ENCODE results near the gene CLCN6. TPM values are rescaled to one million over a fixed set of nuclear protein-coding genes. Genes with fewer than 3 reads are reported as not detected.

The CLCN6 gene
- total and polyA plus RNA-seq, 4 donors: 16.5 to 49.3 (median 27.0) TPM

GRCh38 chr1:11837767-11838348 is 31.9 kb downstream of the CLCN6 start:
- Histone ChIP-seq H3K36me3 (ENCODE audit: control insufficient read depth, insufficient read depth, low read length) (peaks cover 96% of the 10 kb centered on the region), H3K27me3 (ENCODE audit: control insufficient read depth, insufficient read depth, low read length) (no peaks in the 10 kb centered on the region), H3K4me1 (ENCODE audit: control insufficient read depth, insufficient read depth, low read length) (peaks cover 15% of the 10 kb centered on the region), H3K4me3 (ENCODE audit: low read depth, low read length) (no peak overlapping the region), H3K27ac (ENCODE audit: low read depth, low read length) (no peak overlapping the region), H3K9me3 (ENCODE audit: control insufficient read depth, insufficient read depth, low read length) (no peaks in the 10 kb centered on the region)
- WGBS (ENCODE audit: insufficient coverage): 82% methylated on average over 9 of the region's 11 CpGs
- no peak for DNase-seq (ENCODE audit: low read depth in 4 of 6, low spot score in 6 of 6)

DNA sequence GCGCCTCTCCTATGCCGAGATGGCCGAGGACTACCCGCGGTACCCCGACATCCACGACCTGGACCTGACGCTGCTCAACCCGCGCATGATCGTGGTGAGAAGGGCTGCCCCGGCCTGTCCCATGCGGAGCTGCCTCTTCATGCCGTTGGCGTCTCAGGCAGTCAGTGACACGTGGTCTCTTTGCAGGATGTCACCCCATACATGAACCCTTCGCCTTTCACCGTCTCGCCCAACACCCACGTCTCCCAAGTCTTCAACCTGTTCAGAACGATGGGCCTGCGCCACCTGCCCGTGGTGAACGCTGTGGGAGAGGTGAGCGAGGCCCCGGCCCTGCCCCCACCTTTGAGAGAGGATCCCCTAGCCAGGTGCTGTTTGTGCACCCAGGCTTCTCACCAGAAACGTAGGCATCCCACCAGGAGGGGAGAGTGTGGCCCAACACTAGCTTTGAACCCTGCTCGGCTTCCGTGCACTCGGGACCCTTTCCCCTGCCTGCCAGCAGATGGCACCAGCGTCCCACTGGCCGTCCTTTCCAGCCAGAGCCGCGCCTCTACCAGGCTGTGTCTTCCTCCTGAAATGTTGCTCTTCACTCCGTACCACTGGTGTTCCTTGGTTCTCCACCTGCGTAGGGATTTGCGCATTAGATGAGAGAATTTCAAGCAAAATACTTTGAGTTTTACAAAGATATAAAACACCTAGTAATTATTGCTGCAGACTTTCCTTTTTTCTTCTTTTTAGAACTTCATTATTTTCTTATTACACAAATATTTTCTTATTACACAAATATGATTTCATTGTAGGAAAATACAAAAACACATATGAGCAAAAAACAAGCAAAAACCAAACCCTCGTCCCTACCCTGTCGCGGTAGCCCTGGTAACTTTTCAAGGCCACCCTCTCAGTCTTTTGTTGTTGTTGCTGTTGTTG is 32.6 kb downstream of the CLCN6 start:
- peak in 5 of 6 donors; percentile 48 to 93 (median 55) for DNase-seq (ENCODE audit: low read depth in 4 of 6, low spot score in 6 of 6)
- Histone ChIP-seq H3K36me3 (ENCODE audit: control insufficient read depth, insufficient read depth, low read length) (peaks cover 96% of the 10 kb centered on the region), H3K9me3 (ENCODE audit: control insufficient read depth, insufficient read depth, low read length) (no peaks in the 10 kb centered on the region), H3K4me1 (ENCODE audit: control insufficient read depth, insufficient read depth, low read length) (peaks cover 18% of the 10 kb centered on the region), H3K4me3 (ENCODE audit: low read depth, low read length) (no peak overlapping the region), H3K27ac (ENCODE audit: low read depth, low read length) (no peak overlapping the region), H3K27me3 (ENCODE audit: control insufficient read depth, insufficient read depth, low read length) (no peaks in the 10 kb centered on the region)
- 63% methylated on average over 32 of the region's 40 CpGs for WGBS (ENCODE audit: insufficient coverage)

DNA sequence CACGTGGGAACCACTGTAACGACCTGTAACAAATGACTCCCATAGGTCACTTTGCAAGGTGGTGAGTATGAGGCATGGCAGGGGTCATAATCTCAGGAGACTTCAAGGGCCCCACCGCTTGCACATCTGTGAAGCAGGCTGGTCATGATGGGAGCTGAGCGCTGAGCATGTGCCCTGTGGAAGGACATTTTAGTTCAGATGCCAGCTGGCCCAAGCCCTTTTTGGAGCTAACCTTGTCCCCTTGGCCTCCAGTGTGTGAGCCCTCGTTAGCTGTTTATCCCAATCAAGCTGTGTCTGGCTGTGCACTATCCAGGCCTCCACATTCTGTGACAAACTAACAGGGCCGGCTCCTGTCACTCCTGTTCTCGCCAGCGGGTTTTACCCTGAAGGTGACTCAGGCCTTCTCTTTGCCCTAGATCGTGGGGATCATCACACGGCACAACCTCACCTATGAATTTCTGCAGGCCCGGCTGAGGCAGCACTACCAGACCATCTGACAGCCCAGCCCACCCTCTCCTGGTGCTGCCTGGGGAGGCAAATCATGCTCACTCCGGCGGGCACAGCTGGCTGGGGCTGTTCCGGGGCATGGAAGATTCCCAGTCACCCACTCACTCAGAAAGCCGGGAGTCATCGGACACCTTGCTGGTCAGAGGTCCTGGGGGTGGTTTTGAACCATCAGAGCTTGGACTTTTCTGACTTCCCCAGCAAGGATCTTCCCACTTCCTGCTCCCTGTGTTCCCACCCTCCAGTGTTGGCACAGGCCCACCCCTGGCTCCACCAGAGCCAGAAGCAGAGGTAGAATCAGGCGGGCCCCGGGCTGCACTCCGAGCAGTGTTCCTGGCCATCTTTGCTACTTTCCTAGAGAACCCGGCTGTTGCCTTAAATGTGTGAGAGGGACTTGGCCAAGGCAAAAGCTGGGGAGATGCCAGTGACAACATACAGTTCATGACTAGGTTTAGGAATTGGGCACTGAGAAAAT is 34.0 kb downstream of the CLCN6 start:
- Histone ChIP-seq H3K4me3 (ENCODE audit: low read depth, low read length) (no peak overlapping the region), H3K4me1 (ENCODE audit: control insufficient read depth, insufficient read depth, low read length) (peaks cover 18% of the 10 kb centered on the region), H3K36me3 (ENCODE audit: control insufficient read depth, insufficient read depth, low read length) (peaks cover 93% of the 10 kb centered on the region), H3K27ac (ENCODE audit: low read depth, low read length) (no peak overlapping the region), H3K9me3 (ENCODE audit: control insufficient read depth, insufficient read depth, low read length) (no peaks in the 10 kb centered on the region), H3K27me3 (ENCODE audit: control insufficient read depth, insufficient read depth, low read length) (no peaks in the 10 kb centered on the region)
- WGBS (ENCODE audit: insufficient coverage): 90% methylated on average over 19 of the region's 20 CpGs
- no peak for DNase-seq (ENCODE audit: low read depth in 4 of 6, low spot score in 6 of 6)

DNA sequence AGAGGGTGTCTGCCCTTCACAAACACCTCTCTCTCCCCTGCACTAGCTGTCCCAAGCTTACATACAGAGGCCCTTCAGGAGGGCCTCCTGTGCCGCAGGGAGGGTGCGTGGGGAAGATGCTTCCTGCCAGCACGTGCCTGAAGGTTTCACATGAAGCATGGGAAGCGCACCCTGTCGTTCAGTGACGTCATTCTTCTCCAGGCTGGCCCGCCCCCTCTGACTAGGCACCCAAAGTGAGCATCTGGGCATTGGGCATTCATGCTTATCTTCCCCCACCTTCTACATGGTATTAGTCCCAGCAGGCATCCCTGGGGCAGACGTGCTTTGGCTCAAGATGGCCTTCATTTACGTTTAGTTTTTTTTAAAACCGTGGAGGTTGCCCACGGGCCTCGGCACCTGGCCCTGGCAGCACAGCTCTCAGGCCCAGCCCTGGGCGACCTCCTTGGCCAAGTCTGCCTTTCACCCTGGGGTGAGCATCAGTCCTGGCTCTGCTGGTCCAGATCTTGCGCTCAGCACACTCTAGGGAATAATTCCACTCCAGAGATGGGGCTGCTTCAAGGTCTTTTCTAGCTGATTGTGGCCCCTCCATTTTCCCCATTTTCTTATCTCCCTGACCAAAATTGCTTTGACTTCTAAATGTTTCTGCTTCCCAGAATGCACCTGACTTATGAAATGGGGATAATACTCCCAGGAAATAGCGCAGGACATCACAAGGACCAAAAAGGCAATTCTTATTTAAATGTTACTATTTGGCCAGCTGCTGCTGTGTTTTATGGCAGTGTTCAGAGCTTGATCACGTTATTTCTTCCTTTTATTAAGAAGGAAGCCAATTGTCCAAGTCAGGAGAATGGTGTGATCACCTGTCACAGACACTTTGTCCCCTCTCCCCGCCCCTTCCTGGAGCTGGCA is 35.5 kb downstream of the CLCN6 start:
- peaks cover 86% of the 10 kb centered on the region for H3K36me3 ChIP-seq (ENCODE audit: control insufficient read depth, insufficient read depth, low read length)
- 63% methylated on average over 14 of the region's 17 CpGs for WGBS (ENCODE audit: insufficient coverage)

GRCh38 chr1:11842154-11843041 is 36.4 kb downstream of the CLCN6 start:
- H3K9me3 ChIP-seq (ENCODE audit: control insufficient read depth, insufficient read depth, low read length): no peaks in the 10 kb centered on the region
- H3K27me3 ChIP-seq (ENCODE audit: control insufficient read depth, insufficient read depth, low read length): no peaks in the 10 kb centered on the region
- peaks cover 24% of the 10 kb centered on the region for H3K4me1 ChIP-seq (ENCODE audit: control insufficient read depth, insufficient read depth, low read length)
- peaks cover 85% of the 10 kb centered on the region for H3K36me3 ChIP-seq (ENCODE audit: control insufficient read depth, insufficient read depth, low read length)
- DNase-seq (ENCODE audit: low read depth in 4 of 6, low spot score in 6 of 6): peak in 2 of 6 donors; percentile 62 to 82
- 42% methylated on average over 13 of the region's 19 CpGs for WGBS (ENCODE audit: insufficient coverage)
- no peak overlapping the region for H3K4me3 ChIP-seq (ENCODE audit: low read depth, low read length)
- no peak overlapping the region for H3K27ac ChIP-seq (ENCODE audit: low read depth, low read length)

More for the DNA sequence above, 35.5 kb downstream of the CLCN6 start:
- H3K27me3 ChIP-seq (ENCODE audit: control insufficient read depth, insufficient read depth, low read length): no peaks in the 10 kb centered on the region
- no peak overlapping the region for H3K27ac ChIP-seq (ENCODE audit: low read depth, low read length)
- peaks cover 18% of the 10 kb centered on the region for H3K4me1 ChIP-seq (ENCODE audit: control insufficient read depth, insufficient read depth, low read length)
- no peak overlapping the region for H3K4me3 ChIP-seq (ENCODE audit: low read depth, low read length)
- peak in 1 of 6 donors; percentile 50 for DNase-seq (ENCODE audit: low read depth in 4 of 6, low spot score in 6 of 6)
- H3K9me3 ChIP-seq (ENCODE audit: control insufficient read depth, insufficient read depth, low read length): no peaks in the 10 kb centered on the region

- no peak overlapping the region for H3K4me3 ChIP-seq (ENCODE audit: low read depth, low read length)
- no peaks in the 10 kb centered on the region for H3K9me3 ChIP-seq (ENCODE audit: control insufficient read depth, insufficient read depth, low read length)
- WGBS (ENCODE audit: insufficient coverage): no CpG with 5 or more reads among the region's 5 CpGs
- H3K36me3 ChIP-seq (ENCODE audit: control insufficient read depth, insufficient read depth, low read length): peaks cover 65% of the 10 kb centered on the region
- H3K4me1 ChIP-seq (ENCODE audit: control insufficient read depth, insufficient read depth, low read length): peaks cover 36% of the 10 kb centered on the region
- no peak overlapping the region for H3K27ac ChIP-seq (ENCODE audit: low read depth, low read length)
- H3K27me3 ChIP-seq (ENCODE audit: control insufficient read depth, insufficient read depth, low read length): no peaks in the 10 kb centered on the region
- no peak for DNase-seq (ENCODE audit: low read depth in 4 of 6, low spot score in 6 of 6)
These were observed 39.8 kb downstream of the CLCN6 start for GRCh38 chr1:11845641-11846335.

DNA sequence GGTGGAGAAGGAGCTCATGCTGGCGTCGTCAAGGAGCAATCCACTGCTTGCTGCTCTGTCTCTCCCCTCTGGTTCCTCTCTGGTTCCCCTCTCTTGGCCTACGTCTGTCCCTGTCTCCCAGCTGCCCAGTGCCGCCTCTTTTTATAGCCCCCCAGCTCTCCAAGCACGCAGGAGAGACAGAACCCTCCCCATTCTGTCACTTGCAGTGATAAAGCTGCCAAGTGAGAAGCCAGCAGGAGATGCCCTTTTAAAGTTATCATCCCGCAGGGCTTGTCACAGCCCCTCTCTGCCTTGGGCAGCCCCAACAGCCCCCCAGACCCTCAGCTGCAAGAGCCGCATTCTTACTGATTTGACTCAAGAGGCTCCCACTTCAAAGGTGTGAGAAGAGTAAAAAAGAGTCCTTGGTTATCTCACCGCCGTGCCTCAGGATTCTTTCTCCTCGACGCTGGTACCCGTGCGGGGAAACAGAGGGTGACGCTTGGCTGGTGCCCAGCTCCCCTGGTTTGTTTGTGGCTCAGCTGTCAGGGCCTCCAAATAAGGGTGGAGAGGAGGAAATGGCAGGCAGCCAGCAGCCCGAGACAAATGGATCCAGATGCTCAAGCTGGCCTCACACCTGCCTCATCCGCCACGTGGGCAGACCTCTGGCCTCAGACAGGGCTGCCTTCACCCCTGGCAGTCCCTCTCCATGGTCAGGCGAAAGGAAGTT is 41.8 kb downstream of the CLCN6 start, which contains the start of gene NPPA:
TSS of gene NPPA (minus strand) at position 117 of the 706 bp plus-strand sequence. CDS start at position 18, 99 bp downstream.
- H3K27ac ChIP-seq (ENCODE audit: low read depth, low read length): no peak within 1 kb of the TSS
- DNase-seq (ENCODE audit: low read depth in 4 of 6, low spot score in 6 of 6): peak in 2 of 6 donors; percentile 82 to 84
- H3K27me3 ChIP-seq (ENCODE audit: control insufficient read depth, insufficient read depth, low read length): no peaks in the 10 kb centered on the region
- H3K36me3 ChIP-seq (ENCODE audit: control insufficient read depth, insufficient read depth, low read length): peaks cover 46% of the 10 kb centered on the region
- no peak within 1 kb of the TSS for H3K4me3 ChIP-seq (ENCODE audit: low read depth, low read length)
- H3K9me3 ChIP-seq (ENCODE audit: control insufficient read depth, insufficient read depth, low read length): no peaks in the 10 kb centered on the region
- WGBS (ENCODE audit: insufficient coverage): 15% methylated on average over 11 of the region's 18 CpGs
- H3K4me1 ChIP-seq (ENCODE audit: control insufficient read depth, insufficient read depth, low read length): peaks cover 21% of the 10 kb centered on the region

Measured in spinal cord (tissue), 10 donors.